GM12875 (cell line): ENCODE data around the gene POU5F1.

Source experiments
- H3K4me3 ChIP-seq: one replicate; pipeline ENCODE4 v1.5.1; 2011; ENCODE audit warnings: low read depth, low read length, control low read depth
- CTCF ChIP-seq: IDR thresholded peaks from 2 replicates; pipeline ENCODE4 v1.5.1; 2011; ENCODE audit warnings: low read depth, mild to moderate bottlenecking, control low read depth, inconsistent platforms, low read length, moderate library complexity, borderline replicate concordance; ENCODE audit not compliant: insufficient read depth

Gene POU5F1

GRCh38 chr6:31125162-31125561, 45.3 kb downstream of the POU5F1 start:
- TF ChIP-seq CTCF, result no peak
- no peak overlapping the region for H3K4me3 ChIP-seq

- TF ChIP-seq CTCF, result no peak
- no peak overlapping the region for H3K4me3 ChIP-seq
Observed at GRCh38 chr6:31122791-31123706, 47.4 kb downstream of the POU5F1 start.

GRCh38 chr6:31121131-31121790, 49.2 kb downstream of the POU5F1 start:
- TF ChIP-seq CTCF, result no peak
- no peak overlapping the region for H3K4me3 ChIP-seq

- no peak within 1 kb of the TSS for H3K4me3 ChIP-seq
- no peak for TF ChIP-seq CTCF
Observed at GRCh38 chr6:31120151-31120915, 50.1 kb downstream of the POU5F1 start, which contains the start of gene CDSN. CDSN (minus strand) TSS chr6:31120446; CDS start chr6:31120419, 27 bp downstream.

- no peak for TF ChIP-seq CTCF
- no peak overlapping the region for H3K4me3 ChIP-seq
Observed at GRCh38 chr6:31118178-31118577, 52.3 kb downstream of the POU5F1 start.

- H3K4me3 ChIP-seq, result no peak overlapping the region
- TF ChIP-seq CTCF, result no peak
Observed at GRCh38 chr6:31116661-31117385, 53.7 kb downstream of the POU5F1 start.
